ENCODE data around the gene ZSCAN29. TPM values are rescaled to one million over a fixed set of nuclear protein-coding genes. Genes with fewer than 3 reads are reported as not detected.

ZSCAN29 gene
- total RNA-seq, 1 donor from 2014 or later = 32.1 TPM

DNA sequence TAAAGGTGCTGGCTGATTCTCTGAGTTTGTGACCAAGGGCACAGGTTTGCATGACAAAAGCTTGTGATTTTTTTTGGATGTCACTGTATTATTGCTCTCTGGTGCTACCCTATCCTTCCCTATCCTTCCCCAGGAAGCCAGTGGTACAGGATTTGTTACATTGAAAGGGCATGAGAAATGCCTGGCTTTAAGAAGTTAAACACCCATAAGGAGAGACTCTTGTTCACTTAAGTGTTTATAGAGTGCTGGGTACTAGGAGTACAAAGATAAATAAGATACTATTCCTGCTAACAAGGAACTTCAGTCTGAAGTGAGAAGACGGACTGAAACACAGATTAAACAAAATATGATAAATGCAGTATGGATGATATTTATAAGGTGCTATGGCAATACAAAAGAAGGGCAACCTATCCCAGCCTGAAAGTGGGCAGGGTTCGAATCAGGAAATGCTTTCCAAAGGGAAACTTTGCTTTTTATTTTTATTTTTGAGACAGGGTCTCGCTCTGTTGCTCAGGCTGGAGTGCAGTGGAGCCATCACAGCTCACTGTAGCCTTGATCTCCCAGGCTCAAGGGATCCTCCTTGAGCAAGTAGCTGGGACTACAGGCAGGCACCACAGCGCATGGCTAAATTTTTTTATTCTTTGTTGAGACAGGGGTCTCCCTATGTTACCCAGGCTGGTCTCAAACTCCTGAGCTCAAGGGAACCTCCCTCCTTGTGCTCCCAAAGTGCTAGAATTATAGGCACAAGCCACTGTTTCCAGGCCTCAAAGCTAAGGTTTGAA, 51.7 kb downstream of the ZSCAN29 start:
- H3K9me3 Mint-ChIP-seq = no peaks in the 10 kb centered on the region
- no peak for DNase-seq (ENCODE audit: low spot score in 2 of 2, unreplicated experiment in 2 of 2)
- no peak overlapping the region for H3K4me3 Mint-ChIP-seq
- no peaks in the 10 kb centered on the region for H3K36me3 Mint-ChIP-seq
- H3K27ac Mint-ChIP-seq = no peak overlapping the region
- peaks cover 60% of the 10 kb centered on the region for H3K27me3 Mint-ChIP-seq (ENCODE audit: low read depth)
- no peaks in the 10 kb centered on the region for H3K4me1 Mint-ChIP-seq
- TF ChIP-seq, protein P1, sequence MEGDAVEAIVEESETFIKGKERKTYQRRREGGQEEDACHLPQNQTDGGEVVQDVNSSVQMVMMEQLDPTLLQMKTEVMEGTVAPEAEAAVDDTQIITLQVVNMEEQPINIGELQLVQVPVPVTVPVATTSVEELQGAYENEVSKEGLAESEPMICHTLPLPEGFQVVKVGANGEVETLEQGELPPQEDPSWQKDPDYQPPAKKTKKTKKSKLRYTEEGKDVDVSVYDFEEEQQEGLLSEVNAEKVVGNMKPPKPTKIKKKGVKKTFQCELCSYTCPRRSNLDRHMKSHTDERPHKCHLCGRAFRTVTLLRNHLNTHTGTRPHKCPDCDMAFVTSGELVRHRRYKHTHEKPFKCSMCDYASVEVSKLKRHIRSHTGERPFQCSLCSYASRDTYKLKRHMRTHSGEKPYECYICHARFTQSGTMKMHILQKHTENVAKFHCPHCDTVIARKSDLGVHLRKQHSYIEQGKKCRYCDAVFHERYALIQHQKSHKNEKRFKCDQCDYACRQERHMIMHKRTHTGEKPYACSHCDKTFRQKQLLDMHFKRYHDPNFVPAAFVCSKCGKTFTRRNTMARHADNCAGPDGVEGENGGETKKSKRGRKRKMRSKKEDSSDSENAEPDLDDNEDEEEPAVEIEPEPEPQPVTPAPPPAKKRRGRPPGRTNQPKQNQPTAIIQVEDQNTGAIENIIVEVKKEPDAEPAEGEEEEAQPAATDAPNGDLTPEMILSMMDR (IDR thresholded peaks at IDR 0.05; ENCODE audit: unreplicated experiment) = no peak

DNA sequence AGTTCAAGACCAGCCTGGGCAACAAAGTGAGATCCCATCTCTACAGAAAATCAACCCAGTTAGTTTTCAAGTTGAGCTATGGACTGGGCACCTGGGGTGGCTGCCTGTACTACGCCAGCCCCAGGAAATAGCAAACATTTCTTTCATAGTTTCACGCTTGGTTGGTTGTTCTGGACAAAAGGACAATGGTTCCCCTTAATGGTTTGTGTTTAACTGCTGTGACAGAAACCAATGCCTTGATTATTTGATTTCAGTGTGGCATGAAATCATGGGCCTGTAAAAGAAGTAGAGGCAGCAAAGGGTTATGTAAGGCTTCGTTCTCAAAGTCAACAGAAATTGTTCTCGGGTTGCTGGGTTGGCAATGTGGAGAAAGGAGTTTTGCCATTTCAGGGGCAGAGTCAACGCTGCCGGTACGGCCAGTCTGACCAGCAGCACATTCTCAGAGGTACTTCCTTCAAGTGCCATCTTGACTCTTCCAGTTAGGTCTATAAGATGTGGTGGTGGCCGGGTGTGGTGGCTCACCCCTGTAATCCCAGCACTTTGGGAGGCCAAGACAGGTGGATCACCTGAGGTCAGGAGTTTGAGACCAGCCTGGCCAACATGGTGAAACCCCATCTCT, 53.2 kb downstream of the ZSCAN29 start:
- Mint-ChIP-seq H3K36me3 (no peaks in the 10 kb centered on the region), H3K27me3 (ENCODE audit: low read depth) (peaks cover 62% of the 10 kb centered on the region)
- TF ChIP-seq, protein P1 (IDR thresholded peaks at IDR 0.05; ENCODE audit: unreplicated experiment) = no peak

DNA sequence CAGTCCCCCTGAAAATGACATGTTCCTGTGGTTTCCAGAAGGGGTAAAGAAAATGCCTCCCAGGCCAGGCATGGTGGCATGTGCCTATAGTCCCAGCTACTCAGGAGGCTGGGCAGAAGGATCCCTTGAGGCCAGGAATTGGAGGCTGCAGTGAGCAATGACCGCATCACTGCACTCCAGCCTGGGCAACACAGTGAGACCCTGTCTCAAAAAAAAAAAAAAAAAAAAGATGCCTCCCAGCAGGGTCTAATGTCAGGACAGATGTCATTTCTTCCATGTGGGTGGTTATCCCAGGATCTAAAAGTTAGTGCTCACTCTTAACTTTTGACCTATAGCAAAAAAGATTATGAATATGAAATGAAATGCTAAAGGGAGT, 53.9 kb downstream of the ZSCAN29 start:
- H3K27me3 Mint-ChIP-seq (ENCODE audit: low read depth) = peaks cover 64% of the 10 kb centered on the region

More for the DNA sequence above, 53.2 kb downstream of the ZSCAN29 start:
- Mint-ChIP-seq H3K4me1 (no peaks in the 10 kb centered on the region), H3K27ac (no peak overlapping the region), H3K4me3 (no peak overlapping the region), H3K9me3 (no peaks in the 10 kb centered on the region)
- DNase-seq (ENCODE audit: low spot score in 2 of 2, unreplicated experiment in 2 of 2) = peak in 1 of 2 experiments; percentile 3

DNA sequence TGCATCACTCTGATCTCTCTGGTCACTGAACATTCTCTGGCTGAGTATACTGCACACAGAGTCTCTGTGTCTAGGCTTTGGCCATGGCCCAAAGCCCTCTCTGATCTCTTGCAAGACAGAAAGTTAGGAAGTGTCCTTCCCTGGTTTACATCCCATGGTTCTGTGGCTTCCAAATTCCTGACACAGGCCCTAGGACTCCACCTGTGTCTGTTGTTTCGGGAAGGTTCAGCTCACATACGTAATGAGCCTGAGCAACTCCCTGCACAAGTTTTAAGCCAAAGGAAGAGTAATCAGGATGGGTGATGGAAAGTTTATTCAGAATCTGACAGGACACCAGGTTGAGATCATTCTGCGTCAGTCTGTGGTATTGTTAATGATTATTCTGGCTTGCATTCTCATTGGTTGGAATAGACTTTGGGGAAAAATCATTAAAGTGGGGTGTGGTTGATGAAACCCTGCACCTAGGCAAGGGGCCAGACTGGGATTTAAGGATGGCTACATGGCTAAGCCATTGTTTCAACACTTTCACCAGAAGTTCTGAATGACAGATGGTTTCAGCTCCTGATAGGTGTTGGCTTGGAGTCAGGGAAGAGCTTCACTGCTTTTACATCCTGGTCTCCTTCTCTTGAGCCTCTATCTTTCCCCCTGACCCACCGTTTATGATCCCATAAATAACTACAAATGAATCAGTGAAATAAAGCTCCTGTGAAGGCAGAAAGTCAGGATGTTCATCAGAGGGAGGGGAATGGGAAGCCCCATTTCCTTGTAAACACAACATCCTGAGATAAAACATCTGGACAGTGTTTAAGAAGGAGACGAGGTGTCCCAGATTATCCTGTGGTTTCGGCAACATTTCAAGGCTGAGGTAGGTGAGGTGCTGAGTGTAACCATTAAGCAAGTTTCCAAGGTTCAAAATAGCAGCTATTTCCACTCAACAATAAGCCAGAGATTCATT, 54.5 kb downstream of the ZSCAN29 start:
- H3K9me3 Mint-ChIP-seq = no peaks in the 10 kb centered on the region
- no peaks in the 10 kb centered on the region for H3K4me1 Mint-ChIP-seq
- no peak for DNase-seq (ENCODE audit: low spot score in 2 of 2, unreplicated experiment in 2 of 2)
- H3K27ac Mint-ChIP-seq = no peak overlapping the region
- H3K27me3 Mint-ChIP-seq (ENCODE audit: low read depth) = peaks cover 64% of the 10 kb centered on the region
- H3K4me3 Mint-ChIP-seq = no peak overlapping the region
- no peaks in the 10 kb centered on the region for H3K36me3 Mint-ChIP-seq
- TF ChIP-seq, protein P1 (IDR thresholded peaks at IDR 0.05; ENCODE audit: unreplicated experiment) = no peak

More for the DNA sequence above, 53.9 kb downstream of the ZSCAN29 start:
- no peaks in the 10 kb centered on the region for H3K9me3 Mint-ChIP-seq
- TF ChIP-seq, protein P1 (IDR thresholded peaks at IDR 0.05; ENCODE audit: unreplicated experiment) = no peak
- no peak for DNase-seq (ENCODE audit: low spot score in 2 of 2, unreplicated experiment in 2 of 2)
- no peaks in the 10 kb centered on the region for H3K4me1 Mint-ChIP-seq
- H3K27ac Mint-ChIP-seq = no peak overlapping the region
- H3K36me3 Mint-ChIP-seq = no peaks in the 10 kb centered on the region
- no peak overlapping the region for H3K4me3 Mint-ChIP-seq

DNA sequence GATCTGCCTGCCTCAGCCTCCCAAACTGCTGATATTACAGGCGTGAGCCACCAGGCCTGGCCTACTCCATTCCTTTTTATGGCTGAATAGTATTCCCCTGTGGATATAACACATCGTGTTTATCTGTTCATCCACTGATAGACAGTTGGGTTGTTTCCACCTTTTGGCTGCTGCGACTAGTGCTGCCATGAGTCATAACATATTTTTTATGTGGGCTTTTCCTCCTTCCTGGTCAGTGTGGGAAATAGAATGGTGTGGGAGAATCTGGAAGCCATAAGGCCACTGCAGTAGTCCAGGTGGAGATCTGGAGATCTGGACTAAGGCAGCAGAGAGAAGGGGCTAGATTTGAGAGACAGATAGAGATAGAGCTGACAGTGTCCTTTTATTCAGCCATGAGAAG, 56.7 kb downstream of the ZSCAN29 start:
- Mint-ChIP-seq H3K27ac (no peak overlapping the region), H3K9me3 (no peaks in the 10 kb centered on the region), H3K36me3 (no peaks in the 10 kb centered on the region), H3K4me1 (no peaks in the 10 kb centered on the region), H3K27me3 (ENCODE audit: low read depth) (peaks cover 63% of the 10 kb centered on the region), H3K4me3 (no peak overlapping the region)
- DNase-seq (ENCODE audit: low spot score in 2 of 2, unreplicated experiment in 2 of 2) = no peak
- TF ChIP-seq, protein P1 (IDR thresholded peaks at IDR 0.05; ENCODE audit: unreplicated experiment) = no peak
